ENCODE data around the gene ADAM23. TPM values are rescaled to one million over a fixed set of nuclear protein-coding genes. Genes with fewer than 3 reads are reported as not detected.

Gene ADAM23
- total RNA-seq, 1 donor from 2014 or later = 61.2 TPM

GRCh38 chr2:206570199-206570598, 126.9 kb downstream of the ADAM23 start:
- TF ChIP-seq CTCF (IDR thresholded peaks at IDR 0.05; ENCODE audit: borderline replicate concordance) = no peak
- Histone ChIP-seq H3K4me1 (peaks cover 5% of the 10 kb centered on the region), H3K27me3 (ENCODE audit: low read depth) (no peaks in the 10 kb centered on the region), H3K27ac (replicated peaks) (no peak overlapping the region), H3K4me3 (no peak overlapping the region), H3K9me3 (replicated peaks) (no peaks in the 10 kb centered on the region), H3K36me3 (peaks cover 6% of the 10 kb centered on the region)
- no peak for DNase-seq
- intact Hi-C loops (cut with micrococcal nuclease) = no loop called here

- TF ChIP-seq CTCF (IDR thresholded peaks at IDR 0.05; ENCODE audit: borderline replicate concordance) = no peak
- Histone ChIP-seq H3K4me3 (no peak overlapping the region), H3K4me1 (peaks cover 5% of the 10 kb centered on the region), H3K36me3 (peaks cover 4% of the 10 kb centered on the region), H3K27me3 (ENCODE audit: low read depth) (no peaks in the 10 kb centered on the region), H3K9me3 (replicated peaks) (no peaks in the 10 kb centered on the region), H3K27ac (replicated peaks) (no peak overlapping the region)
- intact Hi-C loops (cut with micrococcal nuclease) = no loop called here
- no peak for DNase-seq
These were observed 129.4 kb downstream of the ADAM23 start for GRCh38 chr2:206572725-206573124.

- Histone ChIP-seq H3K36me3 (peaks cover 1% of the 10 kb centered on the region), H3K9me3 (replicated peaks) (peaks cover 4% of the 10 kb centered on the region), H3K4me3 (no peak overlapping the region), H3K27me3 (ENCODE audit: low read depth) (no peaks in the 10 kb centered on the region), H3K4me1 (peaks cover 2% of the 10 kb centered on the region), H3K27ac (replicated peaks) (no peak overlapping the region)
- DNase-seq = no peak
- no peak for TF ChIP-seq CTCF (IDR thresholded peaks at IDR 0.05; ENCODE audit: borderline replicate concordance)
- intact Hi-C loops (cut with micrococcal nuclease) = no loop called here
These were observed 130.5 kb downstream of the ADAM23 start for GRCh38 chr2:206573793-206574192.

GRCh38 chr2:206584323-206585116, 141.2 kb downstream of the ADAM23 start:
- no peak for TF ChIP-seq CTCF (IDR thresholded peaks at IDR 0.05; ENCODE audit: borderline replicate concordance)
- H3K36me3 ChIP-seq = no peaks in the 10 kb centered on the region
- intact Hi-C loops (cut with micrococcal nuclease) = no loop called here
- no peaks in the 10 kb centered on the region for H3K27me3 ChIP-seq (ENCODE audit: low read depth)
- H3K4me3 ChIP-seq = no peak overlapping the region
- peaks cover 11% of the 10 kb centered on the region for H3K9me3 ChIP-seq (replicated peaks)
- H3K27ac ChIP-seq (replicated peaks) = no peak overlapping the region
- DNase-seq = no peak
- peaks cover 48% of the 10 kb centered on the region for H3K4me1 ChIP-seq

- Histone ChIP-seq H3K4me1 (peaks cover 48% of the 10 kb centered on the region), H3K36me3 (peaks cover 3% of the 10 kb centered on the region), H3K4me3 (no peak overlapping the region), H3K9me3 (replicated peaks) (peaks cover 4% of the 10 kb centered on the region), H3K27me3 (ENCODE audit: low read depth) (no peaks in the 10 kb centered on the region), H3K27ac (replicated peaks) (no peak overlapping the region)
- intact Hi-C loops (cut with micrococcal nuclease) = no loop called here
- DNase-seq = no peak
- TF ChIP-seq CTCF (IDR thresholded peaks at IDR 0.05; ENCODE audit: borderline replicate concordance) = no peak
These were observed 142.0 kb downstream of the ADAM23 start for GRCh38 chr2:206585335-206585734.

Data from left ventricle myocardium inferior (tissue), 1 donor.